ENCODE results near the gene ZNF839.

The ZNF839 gene

DNA sequence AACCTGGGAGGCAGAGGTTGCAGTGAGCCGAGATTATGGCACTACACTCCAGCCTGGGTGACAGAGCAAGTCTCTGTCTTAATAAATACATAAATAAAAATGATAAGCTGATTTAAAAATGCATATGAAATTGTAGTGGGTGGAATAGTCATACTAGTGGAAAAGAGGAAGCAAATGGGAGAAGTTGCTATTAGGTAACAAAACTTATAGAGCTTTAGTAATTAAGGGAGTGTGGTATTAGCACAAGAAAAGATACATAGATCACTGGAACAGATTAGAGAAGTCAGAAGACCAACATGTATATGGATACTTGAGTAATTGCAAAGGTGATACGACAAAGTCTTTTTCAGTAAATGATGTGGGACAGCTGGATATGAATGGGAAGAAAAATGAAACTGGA lies 69.7 kb downstream of the ZNF839 start:
- DNase-seq, result no peak

GRCh38 chr14:102390064-102390855 lies 70.7 kb downstream of the ZNF839 start:
- no peak for DNase-seq
